Mammary epithelial cell (primary cell): Measurements from ENCODE around the gene THY1.

Experiments used
- EZH2 ChIP-seq: IDR thresholded peaks from 2 replicates; pipeline ENCODE4 v1.6.1; 2012; ENCODE audit warnings: low read length, inconsistent platforms, borderline replicate concordance
- TF ChIP-seq, protein P1 (sequence below), 2 donors: IDR thresholded peaks in 1 of 2; conservative IDR thresholded peaks in 1 of 2; 2 replicates each; pipeline ENCODE4 v1.5.1; 2011 to 2012; ENCODE audit warnings: inconsistent platforms in 2 of 2, low read length in 2 of 2, mild to moderate bottlenecking in 2 of 2, control low read depth in 1 of 2, low read depth in 1 of 2; ENCODE audit not compliant: insufficient read depth in 1 of 2; ENCODE audit errors: extremely low read depth in 1 of 2

DNA sequence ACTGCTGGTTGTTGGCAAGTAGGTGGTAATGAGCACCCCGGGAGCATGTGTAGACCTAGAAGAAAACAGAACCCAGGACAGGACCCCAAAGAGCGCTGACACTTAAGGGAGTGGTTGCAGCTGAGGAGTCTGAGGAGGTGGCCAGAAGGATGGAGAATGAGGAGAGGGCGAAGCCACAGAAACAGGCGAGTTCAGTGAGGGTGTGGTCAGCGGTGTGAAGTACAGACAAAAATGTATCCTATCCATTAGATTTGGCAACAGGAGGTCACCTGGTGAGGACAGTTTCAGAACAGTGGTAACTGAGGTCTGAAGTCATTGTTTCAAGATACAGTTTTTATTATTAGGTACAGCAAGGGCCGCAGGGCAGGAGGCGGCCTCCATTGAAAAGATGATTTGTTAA lies 8.6 kb upstream of the THY1 start:
- TF ChIP-seq, protein P1, sequence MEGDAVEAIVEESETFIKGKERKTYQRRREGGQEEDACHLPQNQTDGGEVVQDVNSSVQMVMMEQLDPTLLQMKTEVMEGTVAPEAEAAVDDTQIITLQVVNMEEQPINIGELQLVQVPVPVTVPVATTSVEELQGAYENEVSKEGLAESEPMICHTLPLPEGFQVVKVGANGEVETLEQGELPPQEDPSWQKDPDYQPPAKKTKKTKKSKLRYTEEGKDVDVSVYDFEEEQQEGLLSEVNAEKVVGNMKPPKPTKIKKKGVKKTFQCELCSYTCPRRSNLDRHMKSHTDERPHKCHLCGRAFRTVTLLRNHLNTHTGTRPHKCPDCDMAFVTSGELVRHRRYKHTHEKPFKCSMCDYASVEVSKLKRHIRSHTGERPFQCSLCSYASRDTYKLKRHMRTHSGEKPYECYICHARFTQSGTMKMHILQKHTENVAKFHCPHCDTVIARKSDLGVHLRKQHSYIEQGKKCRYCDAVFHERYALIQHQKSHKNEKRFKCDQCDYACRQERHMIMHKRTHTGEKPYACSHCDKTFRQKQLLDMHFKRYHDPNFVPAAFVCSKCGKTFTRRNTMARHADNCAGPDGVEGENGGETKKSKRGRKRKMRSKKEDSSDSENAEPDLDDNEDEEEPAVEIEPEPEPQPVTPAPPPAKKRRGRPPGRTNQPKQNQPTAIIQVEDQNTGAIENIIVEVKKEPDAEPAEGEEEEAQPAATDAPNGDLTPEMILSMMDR (conservative IDR thresholded peaks at IDR 0.05 in 1 of 2, IDR thresholded peaks at IDR 0.05 in 1 of 2; ENCODE audit: extremely low read depth in 1 of 2, insufficient read depth in 1 of 2, low read depth in 1 of 2, low read length in 2 of 2) = no peak
- no peak for TF ChIP-seq EZH2
